ENCODE data around the gene DCAF6.

DNA sequence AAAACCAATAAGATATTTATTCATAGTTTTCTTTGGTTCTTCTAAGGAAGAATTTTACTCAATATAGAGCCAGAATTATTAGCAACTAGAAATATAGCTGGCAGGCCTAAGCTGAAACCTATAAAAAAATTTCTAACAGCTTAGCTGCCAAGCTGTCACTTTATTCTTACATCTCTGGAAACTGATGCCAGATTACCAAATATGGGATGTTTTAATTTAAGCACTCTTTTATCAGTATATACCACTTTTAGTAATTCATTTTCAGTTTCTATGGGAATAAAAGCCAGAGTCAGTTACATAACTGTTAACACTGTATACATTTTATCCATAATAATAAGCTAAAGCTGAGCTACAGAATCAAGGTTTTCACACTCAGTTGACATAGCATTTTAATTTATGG, 69.0 kb downstream of the DCAF6 start:
- TF ChIP-seq POLR2A (IDR thresholded peaks at IDR 0.05): no peak
- TF ChIP-seq, protein P1, sequence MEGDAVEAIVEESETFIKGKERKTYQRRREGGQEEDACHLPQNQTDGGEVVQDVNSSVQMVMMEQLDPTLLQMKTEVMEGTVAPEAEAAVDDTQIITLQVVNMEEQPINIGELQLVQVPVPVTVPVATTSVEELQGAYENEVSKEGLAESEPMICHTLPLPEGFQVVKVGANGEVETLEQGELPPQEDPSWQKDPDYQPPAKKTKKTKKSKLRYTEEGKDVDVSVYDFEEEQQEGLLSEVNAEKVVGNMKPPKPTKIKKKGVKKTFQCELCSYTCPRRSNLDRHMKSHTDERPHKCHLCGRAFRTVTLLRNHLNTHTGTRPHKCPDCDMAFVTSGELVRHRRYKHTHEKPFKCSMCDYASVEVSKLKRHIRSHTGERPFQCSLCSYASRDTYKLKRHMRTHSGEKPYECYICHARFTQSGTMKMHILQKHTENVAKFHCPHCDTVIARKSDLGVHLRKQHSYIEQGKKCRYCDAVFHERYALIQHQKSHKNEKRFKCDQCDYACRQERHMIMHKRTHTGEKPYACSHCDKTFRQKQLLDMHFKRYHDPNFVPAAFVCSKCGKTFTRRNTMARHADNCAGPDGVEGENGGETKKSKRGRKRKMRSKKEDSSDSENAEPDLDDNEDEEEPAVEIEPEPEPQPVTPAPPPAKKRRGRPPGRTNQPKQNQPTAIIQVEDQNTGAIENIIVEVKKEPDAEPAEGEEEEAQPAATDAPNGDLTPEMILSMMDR (IDR thresholded peaks at IDR 0.05): no peak

Measured in vagina (tissue), 2 donors.